Measurements from ENCODE around the gene BMF.
A peak's percentile ranks its signal among the peaks of the same experiment; 100 is the strongest.

Gene BMF

DNA sequence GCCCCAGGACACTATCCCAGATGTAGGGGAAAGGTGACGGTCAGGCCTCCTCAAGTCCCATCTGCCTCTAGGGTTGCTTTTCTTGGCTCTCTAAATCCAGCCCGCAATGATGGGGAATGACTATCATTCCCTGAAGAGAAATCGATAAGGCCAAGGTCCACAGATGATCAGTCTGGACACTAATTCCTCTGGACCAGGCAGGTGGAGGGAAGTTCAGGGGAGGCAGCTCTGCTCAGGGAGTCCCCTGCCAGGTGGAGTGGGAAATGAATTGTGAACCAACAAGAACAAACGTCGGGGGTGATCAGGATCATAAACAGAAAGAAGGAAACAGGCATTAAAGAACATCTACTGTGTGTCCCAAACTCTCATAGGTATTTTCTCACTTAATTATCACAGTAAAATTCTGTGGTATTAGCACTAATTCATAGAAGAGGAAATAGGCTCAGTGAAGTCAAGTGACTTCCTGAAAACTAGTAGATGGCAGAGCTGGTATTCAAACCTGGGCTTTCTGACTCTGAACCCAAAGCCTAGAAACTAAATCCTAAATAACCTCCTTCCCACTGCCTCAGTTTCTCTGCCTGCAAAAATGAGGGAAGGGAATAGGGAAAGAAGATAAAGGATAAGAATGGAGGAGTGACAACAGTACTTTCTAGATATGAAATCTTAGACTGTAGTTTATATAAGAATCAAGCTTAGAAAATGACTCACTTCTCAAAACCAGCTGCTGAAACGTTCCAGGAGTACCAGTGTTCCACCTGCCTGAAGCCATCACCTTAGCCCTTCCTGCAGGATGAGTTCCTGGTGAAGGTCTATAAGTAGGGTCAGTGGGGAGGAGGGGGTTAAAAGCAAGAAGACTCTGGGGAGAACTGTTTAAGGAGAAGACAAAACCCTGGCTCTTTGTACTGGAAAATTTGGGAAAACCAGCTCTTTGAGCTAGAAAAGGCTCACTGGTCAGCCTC lies 7.5 kb downstream of the BMF start:
- no peak for DNase-seq

DNA sequence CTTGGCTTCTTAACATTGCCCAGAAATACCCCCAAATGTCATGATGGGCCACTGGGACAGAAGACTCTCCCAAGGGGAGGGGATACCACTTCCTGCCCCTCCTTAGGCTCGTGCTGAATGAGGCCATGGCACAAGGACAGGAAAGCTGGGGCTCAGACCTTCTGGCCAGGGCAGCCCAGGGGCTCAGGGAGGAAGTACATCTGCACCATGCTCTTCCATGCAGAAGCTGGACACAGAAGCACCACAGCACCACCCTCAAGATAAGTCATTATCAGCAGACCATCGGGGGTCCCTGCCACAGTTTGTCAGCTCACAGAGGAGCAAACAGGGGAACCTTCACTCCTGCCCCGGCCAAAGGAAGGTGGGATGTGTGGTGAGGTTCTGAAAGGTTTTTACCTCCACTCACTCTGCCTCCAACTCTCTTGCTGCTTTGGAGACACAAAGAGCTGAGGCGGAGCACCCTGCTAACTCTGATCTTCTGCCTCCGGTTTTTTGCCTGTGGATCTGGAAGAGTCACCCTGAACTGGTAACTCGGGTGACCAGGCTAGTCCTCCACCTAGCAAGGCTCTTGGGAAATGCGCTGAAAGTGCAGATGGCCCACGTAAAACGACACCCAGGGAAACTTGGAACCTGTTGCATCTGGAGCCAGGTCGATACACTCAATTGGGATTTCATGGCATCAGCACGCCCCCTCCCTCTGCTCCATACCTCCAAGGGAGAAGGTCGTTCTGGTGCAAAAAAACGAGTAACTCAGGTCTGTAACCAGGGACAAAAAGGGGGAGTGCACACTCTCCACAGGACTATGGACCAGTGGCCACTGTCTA lies 8.3 kb downstream of the BMF start:
- no peak for DNase-seq

- DNase-seq = peak; percentile 84
Observed at GRCh38 chr15:40098489-40099261, 10.0 kb downstream of the BMF start.

- no peak for DNase-seq
Observed at GRCh38 chr15:40097968-40098476, 10.7 kb downstream of the BMF start.

DNA sequence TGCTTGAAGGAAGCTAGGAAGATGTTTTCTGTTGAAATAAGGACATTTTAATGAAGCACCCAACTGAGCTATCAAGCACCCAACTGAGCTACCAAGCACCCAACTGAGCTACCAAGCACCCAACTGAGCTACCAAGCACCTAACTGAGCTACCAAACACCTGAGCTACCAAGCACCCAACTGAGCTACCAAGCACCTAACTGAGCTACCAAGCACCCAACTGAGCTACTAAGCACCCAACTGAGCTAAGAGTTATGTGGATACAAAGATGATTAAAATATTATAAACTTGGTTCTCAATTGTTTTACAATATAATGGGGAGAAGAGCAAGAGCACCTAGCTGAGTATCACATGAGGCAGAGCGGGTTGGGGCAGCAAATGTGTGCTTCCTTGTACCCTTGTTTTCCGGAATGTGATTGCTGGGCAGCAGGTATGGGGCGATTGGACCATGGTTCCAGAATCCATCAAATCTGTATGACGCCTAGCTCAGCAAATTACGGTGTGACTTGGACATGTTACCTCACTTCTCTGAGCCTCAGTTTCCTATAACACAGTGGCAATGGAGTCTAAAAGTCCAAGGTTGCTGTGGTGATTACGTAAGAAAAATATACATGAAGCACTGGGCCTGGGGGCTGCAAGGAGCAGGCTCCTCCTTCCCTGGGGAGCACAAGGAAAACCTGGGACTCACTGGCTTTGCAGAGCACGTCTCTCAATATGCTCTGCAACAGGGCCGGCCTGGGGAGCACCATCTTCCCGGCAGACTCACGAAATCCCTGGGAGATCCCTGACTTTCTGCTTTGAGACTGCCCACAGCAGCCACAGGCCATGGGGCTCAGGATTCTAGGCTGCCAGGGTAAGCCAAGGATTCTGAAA lies 11.3 kb downstream of the BMF start:
- DNase-seq = no peak

- DNase-seq = no peak
Observed at GRCh38 chr15:40096094-40096891, 12.4 kb downstream of the BMF start.

DNA sequence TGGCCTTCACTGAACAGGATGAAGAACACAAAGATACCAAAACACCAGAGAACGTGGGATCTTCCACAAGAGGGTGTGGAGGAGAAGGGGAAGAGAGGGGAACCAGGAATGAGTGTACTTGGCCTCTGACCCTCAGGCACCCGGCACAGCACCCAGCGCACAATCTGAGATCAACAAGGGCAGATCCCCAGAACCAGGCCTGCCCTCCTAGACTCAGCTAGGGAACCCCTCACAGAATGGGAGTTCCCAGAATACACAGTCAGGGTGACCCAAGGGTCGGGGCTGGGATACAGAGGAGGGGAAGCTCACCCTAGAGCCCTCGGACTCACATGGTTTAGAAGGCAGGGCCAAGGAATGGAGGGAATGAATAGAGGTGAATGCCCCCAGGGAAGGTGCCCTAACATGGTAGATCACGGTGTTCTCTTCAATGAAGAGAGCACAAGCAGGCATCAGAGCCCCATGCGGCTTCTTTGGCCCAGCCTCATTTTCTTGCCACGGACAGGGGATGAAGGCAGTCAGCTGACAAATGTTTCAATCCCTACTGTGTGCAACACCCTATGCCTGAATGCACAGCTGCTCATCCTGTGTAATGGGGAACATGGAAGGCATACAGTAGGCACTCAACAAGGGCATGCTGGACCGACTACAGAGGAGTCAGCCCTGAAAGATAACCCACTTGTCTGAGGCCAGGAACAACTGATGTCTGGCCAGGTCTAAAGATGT lies 13.1 kb downstream of the BMF start:
- DNase-seq = no peak

GRCh38 chr15:40094156-40094555 lies 14.5 kb downstream of the BMF start:
- no peak for DNase-seq

GRCh38 chr15:40092979-40093869 lies 15.5 kb downstream of the BMF start:
- DNase-seq = no peak

- DNase-seq = no peak
Observed at GRCh38 chr15:40092256-40092978, 16.3 kb downstream of the BMF start.

DNA sequence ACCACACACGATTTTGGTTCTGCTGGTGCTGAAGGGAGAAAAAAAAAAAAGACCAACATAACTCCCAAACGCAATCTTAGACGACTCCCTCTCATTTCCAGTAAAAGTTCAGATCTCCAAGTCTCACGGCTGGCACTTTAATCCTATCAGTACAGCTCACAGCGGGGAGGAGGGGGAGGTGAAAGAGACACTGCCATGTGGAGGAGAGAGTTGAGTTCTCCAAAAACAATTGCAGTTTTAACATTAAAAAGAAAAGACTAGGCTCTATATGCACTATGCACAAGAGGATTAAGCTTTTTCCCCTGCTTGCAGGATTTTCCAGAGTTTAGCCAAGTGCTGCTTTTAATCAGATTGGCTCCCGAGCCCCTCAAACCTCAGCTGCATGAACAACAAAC lies 16.8 kb downstream of the BMF start:
- DNase-seq = no peak

DNA sequence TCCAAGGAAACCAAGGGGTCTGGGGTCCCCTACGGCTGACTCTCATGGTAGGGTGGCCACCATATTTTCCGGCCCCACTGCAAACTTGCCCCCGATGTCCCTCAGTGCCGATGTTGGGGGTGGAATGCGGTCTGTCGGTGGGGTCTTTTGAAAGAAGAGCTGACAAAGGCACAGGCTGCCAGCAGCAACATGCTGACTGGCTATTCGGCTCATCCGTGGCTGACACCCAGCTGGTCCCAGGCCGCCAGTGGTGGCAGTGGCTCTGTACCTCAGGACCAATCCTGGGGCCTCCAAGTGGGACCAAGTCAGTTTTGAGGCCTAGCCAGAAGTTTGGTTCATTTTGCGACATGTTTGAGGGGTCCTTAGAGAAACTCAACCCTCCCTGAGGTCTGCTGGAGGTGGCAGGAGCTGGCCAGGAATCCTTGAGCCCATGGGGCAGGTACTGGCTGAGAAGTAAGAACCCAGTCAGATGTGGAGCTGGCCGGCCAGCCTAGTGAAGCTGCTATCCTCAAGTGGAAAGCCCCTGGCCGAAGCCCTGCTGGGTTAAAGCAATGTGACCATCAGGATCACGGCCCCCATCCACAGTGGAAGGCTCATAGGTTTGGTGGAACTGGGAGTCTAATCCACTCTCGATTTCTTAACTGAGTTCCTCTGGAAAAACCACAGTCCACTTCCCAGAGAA lies 17.8 kb downstream of the BMF start:
- no peak for DNase-seq

- no peak for DNase-seq
Observed at GRCh38 chr15:40088929-40089755, 19.5 kb downstream of the BMF start.

DNA sequence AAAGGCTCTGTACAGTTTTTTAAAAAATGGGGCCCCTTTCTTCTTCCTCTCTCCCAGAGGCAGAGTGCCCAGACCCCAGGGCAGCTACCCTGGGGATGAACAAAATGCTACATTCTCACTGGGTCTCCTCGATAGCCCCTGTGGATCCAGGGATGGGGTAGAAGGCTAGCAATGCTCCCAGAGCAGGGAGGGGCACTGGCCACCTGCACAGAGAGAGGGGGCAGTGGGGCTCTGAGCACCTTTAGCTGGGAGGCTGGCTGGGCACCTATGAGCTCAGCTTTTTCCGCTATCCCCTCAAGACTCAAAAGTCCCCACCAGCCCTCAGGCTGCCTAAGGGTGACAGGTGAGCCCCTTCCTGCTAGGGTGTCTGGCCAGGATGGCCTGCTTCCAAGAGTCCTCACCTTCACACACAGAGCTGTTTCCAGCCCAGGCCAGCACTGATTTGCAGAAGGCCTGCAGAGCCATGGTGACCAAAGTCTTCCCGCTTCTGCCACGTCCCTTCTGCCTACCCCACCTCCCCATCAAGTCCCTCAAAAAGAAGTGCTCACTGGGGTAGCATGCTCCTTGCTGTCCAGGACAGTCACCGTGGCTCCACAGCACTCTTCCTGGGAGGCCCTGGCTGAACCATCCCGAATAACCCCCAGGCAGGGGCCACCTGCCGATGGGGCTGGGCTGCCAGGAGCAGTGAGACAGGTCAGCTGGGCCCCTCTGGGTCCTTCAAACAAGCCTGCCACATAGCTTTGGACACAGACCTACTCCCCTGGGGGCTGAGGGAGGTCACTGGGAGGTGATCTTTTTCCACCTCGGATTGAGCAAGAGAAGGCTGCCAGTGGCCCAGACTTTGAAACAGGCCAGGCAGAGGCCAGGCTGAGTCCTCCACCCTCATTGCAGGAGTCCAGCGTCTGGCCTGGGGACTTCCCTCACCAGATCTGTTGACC lies 20.4 kb downstream of the BMF start:
- no peak for DNase-seq

GRCh38 chr15:40087068-40087810 lies 21.4 kb downstream of the BMF start:
- DNase-seq = no peak
